ENCODE results near the gene DTWD2.
"Not testable (repeated sequence)": the region's sequence is repeated elsewhere in the genome, so short reads cannot be mapped to it uniquely, and the experiment has no call there.

Gene DTWD2

DNA sequence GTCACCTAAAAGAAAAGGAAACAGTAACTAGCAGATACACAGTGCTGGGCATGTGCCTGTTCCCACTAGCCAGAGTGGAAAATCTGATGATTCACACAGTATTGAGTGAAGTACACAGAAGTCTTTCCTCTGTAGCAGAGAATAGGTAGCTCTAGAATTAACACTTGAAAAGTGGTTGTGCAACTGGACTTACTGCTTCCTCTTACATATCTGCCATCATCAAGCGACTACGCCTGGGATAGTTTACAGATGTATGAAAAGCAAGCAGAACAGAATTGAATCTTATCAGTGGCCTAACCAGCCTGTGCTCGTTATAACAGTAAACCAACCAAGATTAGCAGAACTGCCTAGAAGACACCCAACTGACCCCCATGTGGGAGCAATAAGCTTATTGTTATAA is 130.6 kb downstream of the DTWD2 start:
- no peak for DNase-seq

DNA sequence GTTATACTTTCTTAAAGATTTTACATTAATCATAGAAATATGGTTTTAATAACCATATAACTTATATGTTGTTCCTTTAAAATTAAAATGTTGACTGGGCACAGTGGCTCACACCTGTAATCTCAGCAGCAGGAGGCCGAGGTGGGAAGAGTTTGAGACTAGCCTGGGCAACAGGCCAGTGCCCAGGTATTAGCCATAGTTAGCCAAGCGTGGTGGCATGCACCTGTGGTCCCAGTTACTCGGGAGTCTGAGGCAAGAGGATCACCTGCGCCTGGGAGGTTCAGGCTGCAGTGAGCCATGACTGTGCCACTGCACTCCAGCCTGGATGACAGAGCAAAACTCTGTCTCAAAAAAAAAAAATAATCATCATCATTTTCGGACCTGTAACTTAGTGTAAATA is 133.5 kb downstream of the DTWD2 start:
- DNase-seq = no peak

DNA sequence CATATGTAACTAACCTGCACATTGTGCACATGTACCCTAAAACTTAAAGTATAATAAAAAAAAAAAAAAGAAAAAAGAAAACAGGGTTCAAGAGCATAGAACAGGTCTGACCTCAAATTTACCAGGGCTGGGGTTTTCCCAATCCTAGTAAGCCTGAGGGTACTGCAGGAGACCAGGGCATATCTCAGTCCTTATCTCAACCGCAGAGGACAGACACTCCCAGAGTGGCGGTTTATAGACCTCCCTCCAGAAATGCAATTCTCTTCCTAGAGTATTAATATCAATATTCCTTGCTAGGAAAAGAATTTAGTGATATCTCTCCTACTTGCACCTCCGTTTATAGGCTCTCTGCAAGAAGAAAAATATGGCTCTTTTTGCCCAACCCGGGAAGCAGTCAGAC is 136.6 kb downstream of the DTWD2 start:
- not testable (repeated sequence) for DNase-seq

- not testable (repeated sequence) for DNase-seq
Observed at GRCh38 chr5:118849507-118849906, 138.8 kb downstream of the DTWD2 start.

DNA sequence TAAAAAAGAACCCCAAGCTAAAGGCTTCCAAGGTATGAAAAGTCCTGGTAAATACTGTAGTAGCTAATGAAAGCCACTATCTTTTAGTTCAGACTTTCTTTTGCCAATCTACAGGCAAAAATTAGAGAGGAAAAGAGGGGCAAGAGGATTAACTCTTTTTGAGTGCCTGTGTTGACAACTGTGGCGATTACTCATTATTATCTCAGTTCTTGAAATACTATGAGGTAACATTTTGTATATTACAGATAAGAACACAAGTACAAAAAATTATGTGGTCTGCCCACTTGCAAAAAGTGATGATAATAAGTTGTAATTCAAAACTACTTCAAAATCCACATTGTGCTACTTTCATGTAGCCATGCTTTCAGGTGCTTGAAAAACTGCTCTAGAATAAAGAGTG is 144.0 kb downstream of the DTWD2 start:
- DNase-seq = no peak

- no peak for DNase-seq
Observed at GRCh38 chr5:118834710-118835109, 153.6 kb downstream of the DTWD2 start.

DNA sequence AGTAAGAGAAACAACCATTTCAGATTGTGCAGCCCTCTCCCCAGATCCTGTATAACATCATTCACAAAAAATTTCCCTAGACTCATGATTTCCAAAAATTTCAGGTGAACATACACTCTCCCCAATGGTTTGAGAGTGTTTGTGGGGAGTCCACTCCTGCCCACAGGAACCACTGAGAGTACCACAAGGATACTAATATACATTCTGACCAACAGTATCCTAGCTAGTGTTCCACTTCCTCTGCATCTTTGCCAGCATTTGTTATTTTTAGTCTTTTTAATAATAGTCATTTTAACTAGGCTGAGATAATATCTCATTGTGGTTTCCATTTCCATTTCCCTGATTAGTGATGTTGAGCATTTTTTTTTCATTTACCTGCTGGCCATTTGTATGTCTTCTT is 155.4 kb downstream of the DTWD2 start:
- DNase-seq = no peak

DNA sequence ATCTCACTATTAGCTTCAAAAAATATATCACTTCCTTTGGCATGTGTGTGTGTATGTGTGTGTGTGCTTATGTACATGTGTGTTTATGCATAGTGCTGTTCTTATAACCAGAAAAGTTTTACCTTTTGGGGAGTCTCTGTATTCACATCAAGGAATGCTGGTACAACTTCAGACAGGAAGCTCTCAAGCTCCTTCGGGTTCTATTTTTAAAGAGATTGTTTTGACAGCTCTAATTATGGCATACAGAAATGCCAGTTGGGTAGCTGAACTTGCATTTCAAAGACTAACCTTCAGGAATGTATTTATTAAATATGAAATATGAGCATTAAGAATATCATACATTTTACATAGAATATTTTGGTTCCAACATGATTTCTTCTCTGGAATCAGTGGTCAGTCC is 163.1 kb downstream of the DTWD2 start:
- DNase-seq = no peak

GRCh38 chr5:118818604-118819003 is 169.7 kb downstream of the DTWD2 start:
- no peak for DNase-seq

- DNase-seq = no peak
Observed at GRCh38 chr5:118808441-118808840, 179.9 kb downstream of the DTWD2 start.

DNA sequence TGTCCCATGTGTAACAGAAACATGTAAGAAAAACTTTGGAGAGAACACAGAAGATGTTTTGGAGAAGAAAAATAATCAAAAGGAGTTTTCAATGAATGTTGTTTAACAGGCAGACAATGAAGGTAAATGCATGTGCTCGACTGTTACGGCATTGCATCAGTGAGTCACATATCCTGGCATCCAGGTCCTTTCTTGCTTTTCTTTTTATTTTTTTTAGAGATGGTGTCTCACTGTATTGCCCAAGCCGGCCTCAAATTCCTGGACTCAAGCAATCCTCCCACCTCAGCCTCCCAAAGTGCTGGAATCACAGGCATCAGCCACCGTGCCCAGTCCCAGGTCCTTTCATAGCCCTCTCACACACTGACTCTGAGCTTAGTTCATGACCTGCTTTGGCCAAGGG is 181.8 kb downstream of the DTWD2 start:
- no peak for DNase-seq

- no peak for DNase-seq
Observed at GRCh38 chr5:118802335-118802734, 186.0 kb downstream of the DTWD2 start.

GRCh38 chr5:118796081-118796480 is 192.3 kb downstream of the DTWD2 start:
- DNase-seq = no peak

DNA sequence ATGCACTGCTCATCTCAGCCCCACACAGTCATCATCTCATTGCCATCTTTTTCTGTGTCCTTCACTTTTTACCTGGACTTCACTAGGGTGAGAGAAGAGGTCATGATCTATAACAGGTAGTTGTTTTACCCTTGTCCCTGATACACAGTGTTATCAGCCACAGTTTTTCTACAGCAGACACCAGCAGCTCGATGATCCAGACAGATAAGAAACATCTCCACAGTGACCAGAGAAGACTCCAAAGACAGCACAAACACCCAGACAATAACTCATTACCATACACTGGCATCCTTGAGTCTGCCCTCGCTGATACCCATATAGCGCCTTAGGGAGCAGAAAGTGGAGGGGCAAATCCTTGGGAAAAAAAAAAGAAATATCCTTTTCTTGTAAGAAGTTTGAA is 194.1 kb downstream of the DTWD2 start:
- no peak for DNase-seq

DNA sequence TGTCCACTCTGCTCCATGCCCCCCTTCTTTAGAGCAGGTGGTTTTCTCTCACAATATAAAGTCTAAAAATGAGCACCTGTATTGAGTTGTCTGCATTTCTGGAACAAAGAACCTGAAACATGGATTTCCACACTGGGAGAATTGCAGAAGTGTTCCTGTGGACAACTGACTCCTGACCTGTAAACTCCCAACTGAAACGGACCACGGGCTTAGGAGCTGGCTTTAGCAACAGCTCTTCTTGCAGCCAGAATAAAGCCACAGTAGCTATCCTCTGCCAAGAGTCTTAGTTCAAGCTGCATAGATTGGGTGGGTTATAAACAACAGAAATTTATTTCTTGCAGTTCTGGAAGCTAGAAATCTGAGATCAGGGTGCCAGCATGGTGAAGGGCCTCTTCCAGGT is 194.7 kb downstream of the DTWD2 start:
- DNase-seq = no peak

DNA sequence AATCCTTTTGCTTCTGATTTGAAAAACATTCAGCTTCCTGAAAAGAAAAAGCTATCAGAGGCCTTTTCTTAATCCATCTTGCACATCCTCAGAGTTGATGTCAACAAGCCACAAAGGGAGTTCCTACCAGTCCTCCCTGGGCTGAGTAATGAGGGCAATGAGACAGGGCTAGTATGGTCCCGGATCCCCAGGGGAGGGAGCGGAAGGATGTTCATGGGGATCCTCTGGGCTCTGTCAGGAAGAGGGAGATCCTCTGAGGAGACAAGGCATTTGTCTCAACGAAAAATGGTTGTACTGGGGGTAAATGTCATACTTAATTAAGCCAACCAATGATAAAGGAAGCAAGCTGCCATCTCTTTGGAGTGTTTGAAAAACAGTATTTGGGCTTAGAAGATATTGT is 195.3 kb downstream of the DTWD2 start:
- DNase-seq = no peak

DNA sequence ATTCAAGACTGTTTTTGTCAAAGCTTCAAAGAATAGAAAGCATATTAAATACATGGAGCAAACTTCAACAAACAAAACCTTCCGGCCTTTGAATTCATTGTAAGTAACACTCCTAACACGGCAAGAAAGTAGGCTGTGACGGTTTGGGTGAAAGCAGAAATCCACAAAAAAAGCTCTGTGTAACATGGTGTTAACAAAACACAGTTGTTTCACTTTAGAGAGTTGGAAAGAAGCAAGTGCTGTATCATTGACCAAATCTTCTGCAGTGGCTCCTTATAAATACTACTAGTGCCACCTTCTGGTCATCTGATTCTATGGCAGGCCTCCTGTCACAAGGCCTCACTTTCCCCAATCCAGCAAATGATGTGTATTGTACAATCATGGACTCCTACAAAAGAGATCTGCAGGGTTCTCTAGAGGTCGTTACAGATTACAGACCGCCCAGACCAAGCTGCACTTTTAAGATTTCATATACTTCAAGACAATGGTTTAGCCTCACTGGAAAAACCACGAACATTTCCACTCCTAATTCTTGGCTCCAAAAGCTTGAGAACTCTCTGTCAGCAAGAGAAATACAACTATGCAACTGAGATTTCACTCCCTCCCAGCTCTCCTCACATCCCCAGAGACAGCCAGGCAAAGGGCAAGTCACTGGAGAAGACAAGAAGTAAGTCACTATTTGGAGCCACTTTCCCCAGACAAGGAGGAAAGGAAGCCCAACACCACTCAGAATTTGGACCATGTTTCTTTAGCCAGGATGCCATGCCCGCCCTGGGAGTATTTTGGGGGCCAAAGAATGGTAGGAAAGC is 196.2 kb downstream of the DTWD2 start:
- DNase-seq = no peak

DNA sequence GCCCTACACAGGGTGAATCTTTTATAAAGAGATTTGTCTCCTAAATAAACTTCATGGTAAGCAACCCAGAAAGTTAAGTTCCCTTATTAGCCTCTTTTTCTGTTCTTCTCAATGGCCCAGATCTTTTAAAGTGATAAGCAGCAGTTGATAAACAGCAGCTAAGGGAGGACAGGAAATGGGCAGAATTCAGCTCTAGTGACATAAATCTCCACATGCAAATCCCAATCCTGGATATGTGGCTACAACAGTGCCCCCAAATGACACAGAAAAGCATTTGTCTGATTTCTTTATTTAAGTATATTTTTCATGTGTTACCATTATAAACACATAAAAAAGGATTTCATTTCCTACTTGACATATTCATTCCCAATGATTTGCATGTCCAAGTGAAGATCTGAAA is 199.0 kb downstream of the DTWD2 start:
- no peak for DNase-seq

DNA sequence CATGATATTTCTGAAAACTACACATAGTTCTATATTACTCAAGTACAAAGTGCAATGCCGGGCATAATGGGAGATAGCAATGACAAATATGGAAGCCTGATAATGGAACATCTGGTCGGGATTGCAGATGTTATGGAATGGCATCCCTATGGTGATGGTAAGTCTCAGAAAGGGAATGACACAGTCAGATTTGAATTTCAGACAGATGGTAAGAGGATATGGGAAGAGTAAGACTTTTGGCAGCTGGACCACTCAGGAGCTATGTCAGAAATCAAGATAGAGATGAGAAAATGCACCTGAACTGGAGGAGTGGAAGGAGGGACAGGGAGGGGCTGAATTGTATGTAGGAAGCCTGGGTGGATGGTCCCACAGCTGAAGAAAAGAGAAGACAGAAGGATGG is 200.0 kb downstream of the DTWD2 start:
- DNase-seq = no peak

Measured in stimulated activated CD4-positive, alpha-beta T cell treated with anti-CD3 and anti-CD28 coated beads, Interleukin-2, amount 100 ng/mL, for 48 hours (primary cell).